CD14-positive monocyte (primary cell): ENCODE measurements around the gene PCDHA10. TPM values are rescaled to one million over a fixed set of nuclear protein-coding genes. Genes with fewer than 3 reads are reported as not detected.
A peak's percentile ranks its signal among the peaks of the same experiment; 100 is the strongest.

Source experiments
- DNase-seq, 3 donors: peaks; one replicate each; pipeline ENCODE4 v3.0.0-alpha.2; 2011 to 2022
- H2AFZ ChIP-seq: 2 replicates; pipeline ENCODE4 v1.6.0; 2012; ENCODE audit warnings: mild to moderate bottlenecking, low read depth, low read length, inconsistent platforms; ENCODE audit not compliant: insufficient read depth, poor library complexity, severe bottlenecking
- H3K27ac ChIP-seq, 2 donors: 1 replicate in 1 of 2; 2 replicates in 1 of 2; pipeline ENCODE4 v1.5.1; 2012 to 2013; ENCODE audit warnings: low read length in 2 of 2, control low read depth in 1 of 2, inconsistent platforms in 1 of 2, low read depth in 1 of 2, mild to moderate bottlenecking in 1 of 2
- H3K27me3 ChIP-seq, 2 donors: one replicate each; pipeline versions ENCODE4 v1.6.0 to v1.6.1; 2011 to 2013; ENCODE audit warnings: low read length in 2 of 2; ENCODE audit not compliant: control insufficient read depth in 2 of 2, insufficient read depth in 2 of 2
- H3K36me3 ChIP-seq, 2 donors: replicated peaks in 1 of 2; 1 replicate in 1 of 2; 2 replicates in 1 of 2; pipeline versions ENCODE4 v1.5.1 to v1.6.1; 2012 to 2013; ENCODE audit warnings: low read length in 2 of 2, control low read depth in 1 of 2, inconsistent platforms in 1 of 2, mild to moderate bottlenecking in 1 of 2; ENCODE audit not compliant: insufficient read depth in 2 of 2, control insufficient read depth in 1 of 2
- H3K4me1 ChIP-seq, 2 donors: 1 replicate in 1 of 2; 2 replicates in 1 of 2; pipeline versions ENCODE4 v1.5.1 to v1.6.1; 2012 to 2013; ENCODE audit warnings: low read length in 2 of 2, control low read depth in 1 of 2, inconsistent platforms in 1 of 2, mild to moderate bottlenecking in 1 of 2, moderate library complexity in 1 of 2; ENCODE audit not compliant: insufficient read depth in 2 of 2, control insufficient read depth in 1 of 2
- H3K4me2 ChIP-seq: replicated peaks from 2 replicates; pipeline ENCODE3; 2012; ENCODE audit warnings: low read length, moderate library complexity, mild to moderate bottlenecking; ENCODE audit not compliant: poor library complexity, severe bottlenecking; ENCODE audit errors: extremely low read depth
- H3K4me3 ChIP-seq, 3 experiments: fragments of 200-600 bp in 1 of 3; sonication (generic) in 1 of 3; replicated peaks in 1 of 3; 1 replicate in 2 of 3; 2 replicates in 1 of 3; pipeline ENCODE4 v1.5.1; 2011 to 2013; ENCODE audit warnings: low read length in 3 of 3, mild to moderate bottlenecking in 3 of 3, control low read depth in 2 of 3, low read depth in 2 of 3, inconsistent platforms in 1 of 3, moderate library complexity in 1 of 3
- H3K79me2 ChIP-seq: 2 replicates; pipeline ENCODE4 v1.6.0; 2012; ENCODE audit warnings: mild to moderate bottlenecking, control low read depth, inconsistent platforms, low read length, moderate library complexity; ENCODE audit not compliant: insufficient read depth
- H3K9ac ChIP-seq: 2 replicates; pipeline ENCODE4 v1.6.0; 2017; ENCODE audit warnings: low read length, mild to moderate bottlenecking; ENCODE audit not compliant: insufficient read depth, poor library complexity, severe bottlenecking
- H3K9me3 ChIP-seq, 2 donors: replicated peaks in 1 of 2; 1 replicate in 1 of 2; 2 replicates in 1 of 2; pipeline versions ENCODE4 v1.5.1 to v1.6.1; 2012 to 2013; ENCODE audit warnings: low read length in 2 of 2, control low read depth in 1 of 2; ENCODE audit not compliant: control insufficient read depth in 1 of 2, insufficient read depth in 1 of 2
- H4K20me1 ChIP-seq: 2 replicates; pipeline ENCODE4 v1.6.0; 2012; ENCODE audit warnings: mild to moderate bottlenecking, low read length, control low read depth, moderate library complexity; ENCODE audit not compliant: insufficient read depth
- H3K27ac Mint-ChIP-seq, 7 donors: one replicate each; pipeline ENCODE4 v1.8.0; 2020; ENCODE audit warnings: mild to moderate bottlenecking in 7 of 7, mixed read lengths in 7 of 7, moderate library complexity in 6 of 7, inconsistent platforms in 2 of 7
- H3K27me3 Mint-ChIP-seq, 3 donors: one replicate each; pipeline ENCODE4 v1.8.0; 2021 to 2022; ENCODE audit warnings: low read depth in 3 of 3, mild to moderate bottlenecking in 3 of 3, mixed read lengths in 3 of 3, moderate library complexity in 3 of 3, inconsistent platforms in 1 of 3
- H3K36me3 Mint-ChIP-seq, 2 donors: one replicate each; pipeline ENCODE4 v1.8.0; 2020; ENCODE audit warnings: mixed read lengths in 2 of 2, inconsistent platforms in 1 of 2, mild to moderate bottlenecking in 1 of 2
- H3K4me1 Mint-ChIP-seq: one replicate; pipeline ENCODE4 v1.8.0; 2020; ENCODE audit warnings: mild to moderate bottlenecking, mixed read lengths
- H3K4me3 Mint-ChIP-seq, 2 donors: one replicate each; pipeline ENCODE4 v1.8.0; 2020; ENCODE audit warnings: mild to moderate bottlenecking in 2 of 2, mixed read lengths in 2 of 2, moderate library complexity in 1 of 2
- H3K9me3 Mint-ChIP-seq, 7 donors: one replicate each; pipeline ENCODE4 v1.8.0; 2020 to 2022; ENCODE audit warnings: mixed read lengths in 7 of 7, mild to moderate bottlenecking in 6 of 7, moderate library complexity in 6 of 7, inconsistent platforms in 2 of 7
- CTCF ChIP-seq: fragments of 200-600 bp; IDR thresholded peaks from one replicate; pipeline ENCODE4 v1.8.0; 2022; ENCODE audit warnings: antibody characterized with exemption, mild to moderate bottlenecking
- WGBS: methylation state at CpG from one replicate; pipeline ENCODE4 v1.1.5; 2013; ENCODE audit warnings: missing lambda C conversion rate; ENCODE audit not compliant: insufficient coverage; 5-methylcytosine and 5-hydroxymethylcytosine counted together
- intact Hi-C, 2 donors: fragments of 100-400 bp; cut with micrococcal nuclease; formaldehyde crosslinking; loops; one replicate each; pipeline versions ENCODE4 v1.15.0 to v1.15.1; 2023
- polyA plus RNA-seq, 3 donors: library from polyadenylated mRNA; depleted of rRNA in 1 of 3; unstranded in 2 of 3; stranded (reverse) in 1 of 3; fragments of 300-500 nt in 2 of 3; fragments of >200 nt in 1 of 3; fragmentation: Illumina TruSeq in 2 of 3; gene quantifications; 1 replicate in 2 of 3; 2 replicates in 1 of 3; pipeline ENCODE4 v1.2.3, GENCODE V29; 2012 to 2021

The PCDHA10 gene
- polyA plus RNA-seq, 3 donors = not detected

GRCh38 chr5:140857177-140857986 is 1.7 kb downstream of the PCDHA10 start:
- no peak overlapping the region for H3K27ac ChIP-seq
- no peak overlapping the region for H3K4me3 Mint-ChIP-seq
- intact Hi-C loops = no loop called here

GRCh38 chr5:140857987-140858240 is 2.2 kb downstream of the PCDHA10 start:
- H3K36me3 ChIP-seq = no peaks in the 10 kb centered on the region
- no peaks in the 10 kb centered on the region for H3K36me3 Mint-ChIP-seq
- WGBS = 55% methylated on average over 22 of the region's 22 CpGs
- H3K27me3 ChIP-seq = peaks cover 0 to 13% of the 10 kb centered on the region in 2 donors
- H3K9ac ChIP-seq = no peak overlapping the region
- no peaks in the 10 kb centered on the region for H3K4me1 Mint-ChIP-seq
- H2AFZ ChIP-seq = no peak overlapping the region
- no peak overlapping the region for H3K27ac Mint-ChIP-seq
- intact Hi-C loops = no loop called here
- no peak overlapping the region for H3K4me2 ChIP-seq
- peaks cover 5 to 12% (median 10%) of the 10 kb centered on the region in 3 donors for H3K27me3 Mint-ChIP-seq
- no peak overlapping the region for H3K4me3 Mint-ChIP-seq
- DNase-seq = no peak
- no peaks in the 10 kb centered on the region for H3K4me1 ChIP-seq
- H3K9me3 ChIP-seq = peaks cover 53 to 63% of the 10 kb centered on the region in 2 donors
- H3K9me3 Mint-ChIP-seq = peaks cover 34 to 61% (median 55%) of the 10 kb centered on the region in 7 donors
- H4K20me1 ChIP-seq = no peaks in the 10 kb centered on the region
- TF ChIP-seq CTCF = no peak
- H3K79me2 ChIP-seq = no peaks in the 10 kb centered on the region
- no peak overlapping the region for H3K27ac ChIP-seq
- H3K4me3 ChIP-seq = no peak overlapping the region

More at GRCh38 chr5:140857177-140857986, 1.7 kb downstream of the PCDHA10 start:
- H3K36me3 ChIP-seq = no peaks in the 10 kb centered on the region
- no peak overlapping the region for H3K4me2 ChIP-seq
- 55% methylated on average over 84 of the region's 94 CpGs for WGBS
- peaks cover 28 to 61% (median 52%) of the 10 kb centered on the region in 7 donors for H3K9me3 Mint-ChIP-seq
- H3K27me3 Mint-ChIP-seq = peaks cover 5 to 12% (median 10%) of the 10 kb centered on the region in 3 donors
- H2AFZ ChIP-seq = no peak overlapping the region
- H3K9ac ChIP-seq = no peak overlapping the region
- H3K4me3 ChIP-seq = no peak overlapping the region
- DNase-seq = no peak
- H3K27me3 ChIP-seq = peaks cover 0 to 13% of the 10 kb centered on the region in 2 donors
- no peak for TF ChIP-seq CTCF
- H4K20me1 ChIP-seq = no peaks in the 10 kb centered on the region
- no peaks in the 10 kb centered on the region for H3K79me2 ChIP-seq
- H3K4me1 Mint-ChIP-seq = no peaks in the 10 kb centered on the region
- no peaks in the 10 kb centered on the region for H3K36me3 Mint-ChIP-seq
- no peaks in the 10 kb centered on the region for H3K4me1 ChIP-seq
- H3K27ac Mint-ChIP-seq = peak overlapping the region in 1 of 7 donors; percentile 28
- H3K9me3 ChIP-seq = peaks cover 49 to 58% of the 10 kb centered on the region in 2 donors
